Mammary epithelial cell (primary cell): Measurements from ENCODE around the gene MYDGF.

Experiments used
- CTCF ChIP-seq, 2 donors: IDR thresholded peaks in 1 of 2; conservative IDR thresholded peaks in 1 of 2; 2 replicates each; pipeline ENCODE4 v1.5.1; 2011 to 2012; ENCODE audit warnings: inconsistent platforms in 2 of 2, low read length in 2 of 2, mild to moderate bottlenecking in 2 of 2, control low read depth in 1 of 2, low read depth in 1 of 2; ENCODE audit not compliant: insufficient read depth in 1 of 2; ENCODE audit errors: extremely low read depth in 1 of 2
- EZH2 ChIP-seq: IDR thresholded peaks from 2 replicates; pipeline ENCODE4 v1.6.1; 2012; ENCODE audit warnings: low read length, inconsistent platforms, borderline replicate concordance

- no peak for TF ChIP-seq CTCF (conservative IDR thresholded peaks at IDR 0.05 in 1 of 2, IDR thresholded peaks at IDR 0.05 in 1 of 2; ENCODE audit: extremely low read depth in 1 of 2, insufficient read depth in 1 of 2, low read depth in 1 of 2, low read length in 2 of 2)
- TF ChIP-seq EZH2 = no peak
Measured at GRCh38 chr19:4700693-4700970, 30.5 kb upstream of the MYDGF start.
